NT2/D1 (cell line): ENCODE data around the gene NIN.

Experiments
- YY1 ChIP-seq: IDR thresholded peaks from 2 replicates; pipeline ENCODE4 v1.6.1; 2011; ENCODE audit not compliant: insufficient read length, insufficient read depth
- ZNF274 ChIP-seq: IDR thresholded peaks from 2 replicates; pipeline ENCODE4 v1.6.1; 2011; ENCODE audit warnings: mild to moderate bottlenecking, low read depth, low read length

GRCh38 chr14:50775357-50775756 is 55.6 kb downstream of the NIN start:
- TF ChIP-seq YY1 = no peak
- no peak for TF ChIP-seq ZNF274
